HepG2 (cell line): ENCODE measurements around the gene APOC1. TPM values are rescaled to one million over a fixed set of nuclear protein-coding genes. Genes with fewer than 3 reads are reported as not detected.

Experiments
- NFATC3 ChIP-seq: sonication (generic); formaldehyde crosslinking; IDR thresholded peaks from 2 replicates; pipeline ENCODE4 v1.5.1; 2020; ENCODE audit warnings: mild to moderate bottlenecking, missing genetic modification reagents
- RBFOX2 ChIP-seq: fragments of 200-400 bp; formaldehyde crosslinking; IDR thresholded peaks from 2 replicates; pipeline ENCODE4 v1.6.1; 2017; ENCODE audit warnings: low read depth, mild to moderate bottlenecking, low read length
- RORA ChIP-seq: sonication (generic); formaldehyde crosslinking; IDR thresholded peaks from 2 replicates; pipeline ENCODE4 v1.5.0; 2020; ENCODE audit warnings: mild to moderate bottlenecking, missing genetic modification reagents, moderate library complexity
- SKIL ChIP-seq: sonication (generic); formaldehyde crosslinking; IDR thresholded peaks from 2 replicates; pipeline ENCODE4 v1.8.0; 2022; ENCODE audit warnings: missing genetic modification reagents, mild to moderate bottlenecking, moderate library complexity, borderline replicate concordance
- SOX13 ChIP-seq, 3 experiments: fragments of 450-650 bp in 1 of 3; sonication (generic) in 1 of 3; formaldehyde crosslinking in 1 of 3; IDR thresholded peaks in 2 of 3; conservative IDR thresholded peaks in 1 of 3; 2 replicates each; pipeline versions ENCODE4 v1.5.0 to v1.6.1; 2016 to 2020; ENCODE audit warnings: antibody characterized with exemption in 1 of 3, mild to moderate bottlenecking in 1 of 3, missing compliant biosample characterization in 1 of 3, missing genetic modification reagents in 1 of 3, moderate library complexity in 1 of 3
- SP5 ChIP-seq: IDR thresholded peaks from 2 replicates; pipeline ENCODE4 v1.6.1; 2016; ENCODE audit warnings: low read depth, borderline replicate concordance
- SUZ12 ChIP-seq: fragments of 150-350 bp; IDR thresholded peaks from 2 replicates; pipeline ENCODE4 v1.6.1; 2014; ENCODE audit warnings: low read depth, low read length
- TCF7 ChIP-seq: sonication (generic); IDR thresholded peaks from 2 replicates; pipeline ENCODE4 v1.6.1; 2016; ENCODE audit warnings: antibody characterized with exemption, low read depth
- ZBTB7B ChIP-seq: sonication (generic); formaldehyde crosslinking; IDR thresholded peaks from 2 replicates; pipeline ENCODE4 v1.4.0; 2020; ENCODE audit warnings: missing genetic modification reagents
- ZC3H4 ChIP-seq: sonication (generic); formaldehyde crosslinking; IDR thresholded peaks from 2 replicates; pipeline ENCODE4 v1.4.0; 2020; ENCODE audit warnings: missing genetic modification reagents, borderline replicate concordance
- ZMYM4 ChIP-seq: sonication (generic); formaldehyde crosslinking; IDR thresholded peaks from 2 replicates; pipeline ENCODE4 v1.8.1; 2023; ENCODE audit warnings: mild to moderate bottlenecking, missing genetic modification reagents
- ZNF251 ChIP-seq: sonication (generic); formaldehyde crosslinking; IDR thresholded peaks from 2 replicates; pipeline ENCODE4 v1.9.0; 2021; ENCODE audit warnings: mild to moderate bottlenecking, missing genetic modification reagents
- ZNF558 ChIP-seq: sonication (generic); formaldehyde crosslinking; IDR thresholded peaks from 2 replicates; pipeline ENCODE4 v1.9.0; 2022; ENCODE audit warnings: mild to moderate bottlenecking, missing genetic modification reagents, borderline replicate concordance
- ZNF589 ChIP-seq: sonication (generic); formaldehyde crosslinking; conservative IDR thresholded peaks from 2 replicates; pipeline ENCODE4 v1.8.0; 2022; ENCODE audit warnings: mild to moderate bottlenecking, moderate library complexity, missing genetic modification reagents
- ZNF724P ChIP-seq: sonication (generic); formaldehyde crosslinking; IDR thresholded peaks from 2 replicates; pipeline ENCODE4 v1.8.0; 2022; ENCODE audit warnings: missing genetic modification reagents, borderline replicate concordance
- ZUFSP ChIP-seq: sonication (generic); formaldehyde crosslinking; IDR thresholded peaks from 2 replicates; pipeline ENCODE4 v1.9.0; 2021; ENCODE audit warnings: missing genetic modification reagents, mild to moderate bottlenecking, borderline replicate concordance
- polyA plus RNA-seq, 8 experiments: library from polyadenylated mRNA; depleted of rRNA in 3 of 8; stranded (reverse) in 7 of 8; unstranded in 1 of 8; fragments of >200 nt; fragmentation: Illumina TruSeq in 4 of 8; extraction: Trizol in 4 of 8; gene quantifications; 2 replicates each; pipeline versions ENCODE4 v1.2.1 to v1.2.3, GENCODE V29; 2011 to 2016; ENCODE audit warnings: low read depth in 4 of 8, missing spikeins in 1 of 8, mixed read lengths in 1 of 8; ENCODE audit not compliant: insufficient read depth in 1 of 8
- total RNA-seq, 5 experiments: library from RNA; depleted of rRNA; stranded (reverse); fragments of >200 nt; fragmentation: Illumina TruSeq; extraction: Trizol; gene quantifications; 2 replicates each; pipeline ENCODE4 v1.2.3, GENCODE V29; 2016; ENCODE audit warnings: low read depth in 1 of 5
- TF ChIP-seq, protein P1 (sequence below): sonication (generic); formaldehyde crosslinking; IDR thresholded peaks from 2 replicates; pipeline ENCODE4 v1.5.0; 2020; ENCODE audit warnings: mild to moderate bottlenecking, missing genetic modification reagents
- TF ChIP-seq, protein P2 (sequence below): sonication (generic); formaldehyde crosslinking; IDR thresholded peaks from 2 replicates; pipeline ENCODE4 v1.5.0; 2020; ENCODE audit warnings: missing genetic modification reagents
- TF ChIP-seq, protein P3 (sequence below): sonication (generic); formaldehyde crosslinking; IDR thresholded peaks from 2 replicates; pipeline ENCODE4 v1.5.1; 2020; ENCODE audit warnings: missing genetic modification reagents, mild to moderate bottlenecking, borderline replicate concordance

The APOC1 gene
- total and polyA plus RNA-seq, 2 of the 13 experiments (the other 11 are each of a cell fraction or from before 2014, with no cell fraction given) = 600 to 1,235 TPM

DNA sequence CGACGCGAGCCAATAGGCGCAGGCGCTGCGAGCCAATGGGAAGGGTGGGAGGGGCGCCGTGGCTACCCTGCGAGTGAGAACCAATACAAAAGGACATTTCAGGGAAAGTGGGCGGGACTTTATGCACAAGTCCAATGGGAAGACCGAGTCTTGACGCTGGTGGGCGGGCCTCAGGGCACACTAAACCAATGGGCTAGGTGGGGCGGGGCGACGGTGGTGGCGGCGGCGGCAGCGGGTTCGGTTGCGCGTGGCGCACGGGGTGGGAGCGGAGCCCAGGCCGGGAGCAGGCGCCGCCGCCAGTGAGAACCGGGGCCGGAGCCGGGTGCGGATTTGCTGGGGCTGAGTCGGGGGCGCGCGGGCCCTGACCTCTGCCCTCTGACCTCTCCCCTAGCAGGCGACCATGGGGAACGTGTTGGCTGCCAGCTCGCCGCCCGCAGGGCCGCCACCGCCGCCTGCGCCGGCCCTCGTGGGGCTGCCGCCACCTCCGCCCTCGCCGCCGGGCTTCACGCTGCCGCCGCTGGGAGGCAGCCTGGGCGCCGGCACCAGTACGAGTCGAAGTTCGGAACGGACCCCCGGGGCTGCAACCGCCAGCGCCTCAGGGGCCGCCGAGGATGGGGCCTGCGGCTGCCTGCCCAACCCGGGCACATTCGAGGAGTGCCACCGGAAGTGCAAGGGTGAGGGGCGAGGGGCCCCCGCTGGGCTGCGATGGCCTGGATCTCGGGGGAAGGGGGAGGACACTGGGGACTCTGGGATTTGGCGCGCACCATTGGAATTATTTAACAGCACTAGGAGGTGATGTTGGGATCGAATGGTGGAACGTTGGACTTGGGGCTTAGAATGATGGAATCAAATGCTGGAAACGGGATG, 23.2 kb upstream of the APOC1 start, which contains the start of gene TOMM40 (continued):
- no peak for TF ChIP-seq ZUFSP
- no peak for TF ChIP-seq ZC3H4 (CRISPR knock-in tag)
- no peak for TF ChIP-seq ZBTB7B
- no peak for TF ChIP-seq SKIL (CRISPR knock-in tag)
- TF ChIP-seq SUZ12 = no peak
- TF ChIP-seq RORA = no peak
- TF ChIP-seq ZNF558 = no peak
- TF ChIP-seq, protein P1, sequence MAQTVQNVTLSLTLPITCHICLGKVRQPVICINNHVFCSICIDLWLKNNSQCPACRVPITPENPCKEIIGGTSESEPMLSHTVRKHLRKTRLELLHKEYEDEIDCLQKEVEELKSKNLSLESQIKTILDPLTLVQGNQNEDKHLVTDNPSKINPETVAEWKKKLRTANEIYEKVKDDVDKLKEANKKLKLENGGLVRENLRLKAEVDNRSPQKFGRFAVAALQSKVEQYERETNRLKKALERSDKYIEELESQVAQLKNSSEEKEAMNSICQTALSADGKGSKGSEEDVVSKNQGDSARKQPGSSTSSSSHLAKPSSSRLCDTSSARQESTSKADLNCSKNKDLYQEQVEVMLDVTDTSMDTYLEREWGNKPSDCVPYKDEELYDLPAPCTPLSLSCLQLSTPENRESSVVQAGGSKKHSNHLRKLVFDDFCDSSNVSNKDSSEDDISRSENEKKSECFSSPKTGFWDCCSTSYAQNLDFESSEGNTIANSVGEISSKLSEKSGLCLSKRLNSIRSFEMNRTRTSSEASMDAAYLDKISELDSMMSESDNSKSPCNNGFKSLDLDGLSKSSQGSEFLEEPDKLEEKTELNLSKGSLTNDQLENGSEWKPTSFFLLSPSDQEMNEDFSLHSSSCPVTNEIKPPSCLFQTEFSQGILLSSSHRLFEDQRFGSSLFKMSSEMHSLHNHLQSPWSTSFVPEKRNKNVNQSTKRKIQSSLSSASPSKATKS (CRISPR knock-in tag) = no peak
- TF ChIP-seq ZNF724P (CRISPR knock-in tag) = 0 out of 2 replicates have a peak, but pooled peaks have one; percentile 64
- TF ChIP-seq SP5 (CRISPR knock-in tag) = peak; percentile 50
- TF ChIP-seq NFATC3 = no peak
- TF ChIP-seq, protein P2, sequence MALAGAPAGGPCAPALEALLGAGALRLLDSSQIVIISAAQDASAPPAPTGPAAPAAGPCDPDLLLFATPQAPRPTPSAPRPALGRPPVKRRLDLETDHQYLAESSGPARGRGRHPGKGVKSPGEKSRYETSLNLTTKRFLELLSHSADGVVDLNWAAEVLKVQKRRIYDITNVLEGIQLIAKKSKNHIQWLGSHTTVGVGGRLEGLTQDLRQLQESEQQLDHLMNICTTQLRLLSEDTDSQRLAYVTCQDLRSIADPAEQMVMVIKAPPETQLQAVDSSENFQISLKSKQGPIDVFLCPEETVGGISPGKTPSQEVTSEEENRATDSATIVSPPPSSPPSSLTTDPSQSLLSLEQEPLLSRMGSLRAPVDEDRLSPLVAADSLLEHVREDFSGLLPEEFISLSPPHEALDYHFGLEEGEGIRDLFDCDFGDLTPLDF (CRISPR knock-in tag) = no peak
- TF ChIP-seq, protein P3, sequence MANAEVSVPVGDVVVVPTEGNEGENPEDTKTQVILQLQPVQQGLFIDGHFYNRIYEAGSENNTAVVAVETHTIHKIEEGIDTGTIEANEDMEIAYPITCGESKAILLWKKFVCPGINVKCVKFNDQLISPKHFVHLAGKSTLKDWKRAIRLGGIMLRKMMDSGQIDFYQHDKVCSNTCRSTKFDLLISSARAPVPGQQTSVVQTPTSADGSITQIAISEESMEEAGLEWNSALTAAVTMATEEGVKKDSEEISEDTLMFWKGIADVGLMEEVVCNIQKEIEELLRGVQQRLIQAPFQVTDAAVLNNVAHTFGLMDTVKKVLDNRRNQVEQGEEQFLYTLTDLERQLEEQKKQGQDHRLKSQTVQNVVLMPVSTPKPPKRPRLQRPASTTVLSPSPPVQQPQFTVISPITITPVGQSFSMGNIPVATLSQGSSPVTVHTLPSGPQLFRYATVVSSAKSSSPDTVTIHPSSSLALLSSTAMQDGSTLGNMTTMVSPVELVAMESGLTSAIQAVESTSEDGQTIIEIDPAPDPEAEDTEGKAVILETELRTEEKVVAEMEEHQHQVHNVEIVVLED (CRISPR knock-in tag) = peak; percentile 67
- TF ChIP-seq RBFOX2 = peak; percentile 92
- TF ChIP-seq ZMYM4 (CRISPR knock-in tag) = no peak
- no peak for TF ChIP-seq ZNF251 (CRISPR knock-in tag)
- TF ChIP-seq ZNF589 = 0 out of 2 replicates have a peak, but pooled peaks have one; percentile 67
- peak; percentile 80 for TF ChIP-seq SOX13 (IDR thresholded peaks at IDR 0.05)
- no peak for TF ChIP-seq SOX13 (CRISPR knock-in tag; conservative IDR thresholded peaks at IDR 0.05 in 1 of 2, IDR thresholded peaks at IDR 0.05 in 1 of 2)
- no peak for TF ChIP-seq TCF7
